AG20443 (cell line): Measurements from ENCODE around the gene HLCS.

Experiments
- DNase-seq: peaks from one replicate; pipeline ENCODE4 v3.0.0; 2012; ENCODE audit warnings: low spot score, mixed read lengths

HLCS gene

GRCh38 chr21:36743446-36743845, 223.0 kb downstream of the HLCS start:
- no peak for DNase-seq

- no peak for DNase-seq
Measured at GRCh38 chr21:36743008-36743407, 223.5 kb downstream of the HLCS start.

- DNase-seq = no peak
Measured at GRCh38 chr21:36741506-36741905, 225.0 kb downstream of the HLCS start.

GRCh38 chr21:36738489-36739126, 227.9 kb downstream of the HLCS start:
- DNase-seq = no peak

GRCh38 chr21:36735724-36736320, 230.6 kb downstream of the HLCS start:
- DNase-seq = no peak

- no peak for DNase-seq
Measured at GRCh38 chr21:36735201-36735515, 231.3 kb downstream of the HLCS start.

- no peak for DNase-seq
Measured at GRCh38 chr21:36734367-36735200, 231.9 kb downstream of the HLCS start.

GRCh38 chr21:36733857-36734256, 232.6 kb downstream of the HLCS start:
- no peak for DNase-seq

GRCh38 chr21:36732761-36733160, 233.7 kb downstream of the HLCS start:
- DNase-seq = no peak

- DNase-seq = no peak
Measured at GRCh38 chr21:36732217-36732616, 234.3 kb downstream of the HLCS start.

- no peak for DNase-seq
Measured at GRCh38 chr21:36730291-36731281, 235.9 kb downstream of the HLCS start.

- no peak for DNase-seq
Measured at GRCh38 chr21:36729310-36729970, 237.0 kb downstream of the HLCS start.

- no peak for DNase-seq
Measured at GRCh38 chr21:36728371-36729111, 237.9 kb downstream of the HLCS start.

- no peak for DNase-seq
Measured at GRCh38 chr21:36727866-36728265, 238.6 kb downstream of the HLCS start.

- no peak for DNase-seq
Measured at GRCh38 chr21:36725793-36726386, 240.6 kb downstream of the HLCS start.

- DNase-seq = no peak
Measured at GRCh38 chr21:36724660-36725059, 241.8 kb downstream of the HLCS start.

GRCh38 chr21:36723371-36723881, 243.0 kb downstream of the HLCS start:
- DNase-seq = no peak

GRCh38 chr21:36722370-36723368, 243.8 kb downstream of the HLCS start:
- no peak for DNase-seq

GRCh38 chr21:36721817-36722216, 244.7 kb downstream of the HLCS start:
- DNase-seq = no peak
